ENCODE results near the gene IGLL5.

IGLL5 gene

DNA sequence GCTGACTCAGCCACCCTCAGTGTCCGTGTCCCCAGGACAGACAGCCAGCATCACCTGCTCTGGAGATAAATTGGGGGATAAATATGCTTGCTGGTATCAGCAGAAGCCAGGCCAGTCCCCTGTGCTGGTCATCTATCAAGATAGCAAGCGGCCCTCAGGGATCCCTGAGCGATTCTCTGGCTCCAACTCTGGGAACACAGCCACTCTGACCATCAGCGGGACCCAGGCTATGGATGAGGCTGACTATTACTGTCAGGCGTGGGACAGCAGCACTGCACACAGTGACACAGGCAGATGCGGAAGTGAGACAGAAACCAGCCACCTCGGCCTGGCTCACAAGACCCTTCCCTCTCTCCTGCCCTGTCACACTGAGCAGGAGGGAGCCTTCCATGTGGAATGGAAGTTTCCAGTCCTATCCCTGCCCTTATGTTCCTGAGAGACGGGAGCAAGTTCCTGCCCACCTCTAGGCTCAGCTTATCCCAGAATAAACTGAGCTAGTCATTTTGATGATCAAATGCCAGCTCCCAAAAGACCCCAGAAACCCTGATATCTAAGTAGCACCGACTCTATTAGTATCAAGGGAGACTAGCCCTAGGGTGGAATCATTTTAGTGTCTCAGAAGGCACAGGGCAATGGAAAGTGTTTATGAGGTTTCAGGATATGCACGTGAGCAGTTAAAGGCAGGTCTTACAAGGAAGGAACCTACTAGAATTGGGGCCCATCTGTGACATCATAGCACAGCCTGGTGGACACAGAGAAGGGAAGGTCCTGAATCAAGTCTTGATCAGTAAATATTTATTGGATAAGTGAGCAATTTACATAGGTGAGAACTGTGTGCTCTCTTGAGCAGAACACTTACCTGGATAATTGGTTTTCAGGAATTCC is 6.3 kb upstream of the IGLL5 start:
- no peak overlapping the region for H3K4me3 ChIP-seq (ENCODE audit: low read depth, low read length)
- TF ChIP-seq, protein P1, sequence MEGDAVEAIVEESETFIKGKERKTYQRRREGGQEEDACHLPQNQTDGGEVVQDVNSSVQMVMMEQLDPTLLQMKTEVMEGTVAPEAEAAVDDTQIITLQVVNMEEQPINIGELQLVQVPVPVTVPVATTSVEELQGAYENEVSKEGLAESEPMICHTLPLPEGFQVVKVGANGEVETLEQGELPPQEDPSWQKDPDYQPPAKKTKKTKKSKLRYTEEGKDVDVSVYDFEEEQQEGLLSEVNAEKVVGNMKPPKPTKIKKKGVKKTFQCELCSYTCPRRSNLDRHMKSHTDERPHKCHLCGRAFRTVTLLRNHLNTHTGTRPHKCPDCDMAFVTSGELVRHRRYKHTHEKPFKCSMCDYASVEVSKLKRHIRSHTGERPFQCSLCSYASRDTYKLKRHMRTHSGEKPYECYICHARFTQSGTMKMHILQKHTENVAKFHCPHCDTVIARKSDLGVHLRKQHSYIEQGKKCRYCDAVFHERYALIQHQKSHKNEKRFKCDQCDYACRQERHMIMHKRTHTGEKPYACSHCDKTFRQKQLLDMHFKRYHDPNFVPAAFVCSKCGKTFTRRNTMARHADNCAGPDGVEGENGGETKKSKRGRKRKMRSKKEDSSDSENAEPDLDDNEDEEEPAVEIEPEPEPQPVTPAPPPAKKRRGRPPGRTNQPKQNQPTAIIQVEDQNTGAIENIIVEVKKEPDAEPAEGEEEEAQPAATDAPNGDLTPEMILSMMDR (IDR thresholded peaks at IDR 0.05; ENCODE audit: borderline replicate concordance, insufficient read depth, low read depth, low read length): no peak

DNA sequence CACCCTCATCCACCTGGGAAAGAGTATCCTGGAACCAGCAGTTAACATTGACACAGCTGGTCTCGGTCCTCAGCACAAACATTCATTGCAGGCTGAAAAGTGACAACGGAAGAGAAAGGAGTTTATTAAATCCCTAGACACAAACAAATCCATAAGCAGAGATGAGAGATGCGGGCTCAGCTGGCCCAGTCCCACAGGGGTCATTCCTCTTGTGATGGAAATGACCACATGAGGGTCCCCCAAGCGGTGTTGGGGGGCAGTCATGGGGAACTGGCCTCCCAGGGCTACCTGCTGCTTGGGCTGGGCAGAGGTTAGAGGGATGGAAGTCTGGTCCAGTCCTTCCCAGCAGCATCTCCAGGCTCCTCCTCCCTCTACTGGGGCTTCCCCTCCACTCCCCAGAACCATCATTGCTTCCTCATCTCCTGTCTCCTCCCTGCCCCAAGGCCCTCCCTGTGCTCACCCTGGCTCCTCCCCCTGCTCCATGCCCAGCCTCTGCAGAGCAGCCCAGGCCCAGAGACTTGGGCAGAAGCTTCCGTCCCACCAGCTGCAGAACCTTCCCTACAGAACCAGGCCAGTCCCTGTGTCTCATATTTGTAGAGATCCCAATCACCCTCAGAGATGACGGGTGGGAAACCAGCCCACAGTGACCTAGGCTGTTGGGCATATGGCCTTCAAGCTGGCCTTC is 5.4 kb upstream of the IGLL5 start:
- H3K4me3 ChIP-seq (ENCODE audit: low read depth, low read length): no peak overlapping the region
- TF ChIP-seq, protein P1 (IDR thresholded peaks at IDR 0.05; ENCODE audit: borderline replicate concordance, insufficient read depth, low read depth, low read length): no peak

DNA sequence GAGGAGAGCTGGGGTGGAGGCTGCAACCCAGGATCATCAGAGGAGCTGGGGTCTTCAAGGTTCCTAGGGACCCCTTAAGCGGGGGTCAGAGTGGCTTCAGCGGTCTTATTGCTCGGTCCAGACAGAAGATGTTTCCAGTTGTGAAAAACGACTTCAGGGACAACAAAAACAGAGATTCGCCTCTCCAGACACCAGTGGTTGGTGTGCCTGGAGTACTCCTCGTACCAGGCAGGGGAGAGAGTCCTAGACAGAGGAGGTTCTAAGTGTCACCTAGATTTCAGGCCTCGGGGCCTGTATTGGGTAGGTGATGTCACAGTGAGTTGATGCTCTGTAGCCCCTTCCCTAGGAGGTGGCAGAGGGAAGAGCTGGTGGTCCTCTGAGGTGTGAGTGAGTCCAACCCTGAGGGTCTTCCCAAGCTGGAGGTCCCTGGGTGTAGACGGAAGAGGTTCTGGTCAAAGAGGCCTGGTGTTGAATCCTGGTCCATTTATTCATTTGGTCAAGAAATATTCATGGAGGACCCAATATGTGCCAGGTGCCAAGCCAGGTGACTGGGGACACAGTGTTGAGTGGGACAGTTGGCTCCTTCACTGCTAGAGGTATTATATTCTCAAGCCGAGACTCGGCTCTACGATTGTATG is 4.4 kb upstream of the IGLL5 start:
- no peak overlapping the region for H3K4me3 ChIP-seq (ENCODE audit: low read depth, low read length)
- TF ChIP-seq, protein P1 (IDR thresholded peaks at IDR 0.05; ENCODE audit: borderline replicate concordance, insufficient read depth, low read depth, low read length): no peak

DNA sequence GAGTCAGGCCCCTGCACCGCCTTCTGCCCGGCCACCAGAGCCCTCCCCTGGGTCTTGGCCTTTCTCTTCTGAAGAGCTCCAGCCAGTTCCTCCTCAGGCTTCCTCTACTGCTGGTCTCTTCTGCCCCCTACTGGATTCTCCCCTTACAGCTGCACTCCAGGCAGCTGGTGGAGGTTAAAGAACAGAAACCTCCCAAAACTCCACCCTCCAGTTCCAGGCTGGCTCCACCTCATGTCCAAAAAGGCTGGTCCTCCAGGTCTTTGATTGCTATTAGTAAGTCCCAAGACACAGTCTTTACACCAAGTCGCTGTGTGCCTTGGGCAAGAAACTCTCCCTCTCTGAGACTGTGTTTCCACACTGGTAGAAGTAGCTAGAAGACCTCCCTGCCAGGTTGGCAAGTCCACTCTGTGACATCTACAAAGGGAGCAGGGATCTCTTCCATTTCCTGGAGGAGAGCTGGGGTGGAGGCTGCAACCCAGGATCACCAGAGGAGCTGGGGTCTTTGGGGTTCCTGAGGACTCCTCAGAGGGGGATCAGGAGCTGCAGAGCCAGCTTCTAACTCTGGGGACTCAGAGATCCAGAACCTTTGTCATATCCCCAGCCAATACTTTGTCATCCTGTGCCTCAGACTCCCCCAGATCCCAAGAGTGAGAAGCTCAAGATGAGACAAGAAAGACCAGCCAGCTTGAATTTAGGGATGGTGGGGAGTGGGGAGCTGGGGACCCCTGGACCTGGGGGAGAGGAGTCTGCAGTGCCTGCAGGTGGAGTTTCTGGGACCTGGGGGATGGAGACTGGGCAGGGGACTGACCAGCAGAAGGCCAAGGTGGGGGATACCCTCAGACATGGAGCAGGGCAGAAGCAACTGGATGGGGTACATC is 3.4 kb upstream of the IGLL5 start:
- TF ChIP-seq, protein P1 (IDR thresholded peaks at IDR 0.05; ENCODE audit: borderline replicate concordance, insufficient read depth, low read depth, low read length): peak; percentile 77
- no peak overlapping the region for H3K4me3 ChIP-seq (ENCODE audit: low read depth, low read length)

DNA sequence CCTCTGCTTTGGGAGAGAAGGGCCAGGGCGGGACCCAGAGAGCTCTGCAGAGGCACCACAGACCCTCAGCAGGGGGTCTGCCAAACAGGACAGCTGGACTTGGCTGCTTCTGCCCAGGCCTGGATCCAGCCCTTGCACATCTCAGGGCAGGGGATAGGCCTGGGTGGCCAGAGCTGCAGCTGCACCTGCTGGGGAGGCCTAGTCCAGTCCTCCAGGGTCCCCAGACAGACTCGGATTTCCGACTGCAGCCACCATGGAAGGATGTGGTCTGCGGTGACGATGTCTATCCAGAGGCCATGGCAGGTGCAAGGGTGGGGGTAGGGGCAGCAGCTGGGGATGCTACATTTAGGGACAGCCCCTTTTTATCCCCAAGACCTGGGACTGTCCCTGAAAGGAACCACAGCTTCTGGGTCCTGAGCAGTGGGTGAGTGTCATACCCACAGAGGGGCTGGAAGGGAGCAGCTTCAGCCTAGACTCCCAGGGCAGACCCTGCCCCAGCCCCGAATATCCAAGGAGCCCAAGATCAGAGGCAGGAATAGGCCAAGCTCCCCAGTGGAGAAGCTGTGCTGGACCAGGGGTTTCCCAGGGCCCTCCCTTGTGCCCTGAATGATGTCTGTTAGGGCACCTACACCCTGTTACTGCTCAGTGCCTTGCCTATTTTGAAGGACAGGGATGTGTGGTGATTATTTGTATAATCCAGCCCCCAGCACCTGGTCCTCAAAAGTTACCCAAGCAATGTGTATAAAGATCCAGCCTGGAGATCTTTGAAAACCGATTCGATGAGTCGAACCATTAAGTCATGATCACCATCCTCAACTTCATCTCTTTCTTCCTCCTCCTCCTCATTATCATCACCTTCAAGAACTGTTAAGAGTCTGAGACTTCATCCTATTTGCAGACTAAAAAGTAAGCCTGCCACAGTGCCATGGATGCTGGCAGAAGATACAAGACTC is 2.5 kb upstream of the IGLL5 start:
- TF ChIP-seq, protein P1 (IDR thresholded peaks at IDR 0.05; ENCODE audit: borderline replicate concordance, insufficient read depth, low read depth, low read length): no peak
- no peak overlapping the region for H3K4me3 ChIP-seq (ENCODE audit: low read depth, low read length)

DNA sequence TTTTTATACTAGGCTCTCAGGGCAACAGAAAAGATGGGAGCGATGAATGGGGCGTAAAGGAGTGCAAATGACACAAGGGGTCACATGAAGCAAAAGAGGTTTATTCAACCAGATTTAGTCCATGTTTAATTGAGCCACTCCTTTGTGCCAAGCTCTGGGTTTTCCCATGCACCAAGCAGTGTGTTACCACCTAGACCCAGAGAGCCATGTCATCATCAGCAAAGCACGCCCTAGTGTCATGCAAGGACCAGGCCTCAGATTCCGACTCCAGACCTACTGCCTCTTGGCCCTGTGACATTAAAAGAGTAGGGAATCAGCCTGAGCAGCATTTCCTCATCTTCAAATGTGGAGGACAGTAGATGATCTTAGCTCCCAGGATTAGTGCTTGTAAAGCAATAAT is 1.1 kb upstream of the IGLL5 start:
- TF ChIP-seq, protein P1 (IDR thresholded peaks at IDR 0.05; ENCODE audit: borderline replicate concordance, insufficient read depth, low read depth, low read length): no peak
- H3K4me3 ChIP-seq (ENCODE audit: low read depth, low read length): no peak overlapping the region

Data from GM12875 (cell line).